Astrocyte (in vitro differentiated cells and primary cell): ENCODE measurements around the gene FAM20B. TPM values are rescaled to one million over a fixed set of nuclear protein-coding genes. Genes with fewer than 3 reads are reported as not detected.
"Not testable (repeated sequence)": the region's sequence is repeated elsewhere in the genome, so short reads cannot be mapped to it uniquely, and the experiment has no call there.

ENCODE experiments used
- DNase-seq: peaks from one replicate; pipeline ENCODE4 v3.0.0-alpha.2; 2010; ENCODE audit warnings: low read depth
- FAIRE-seq: peaks from 2 replicates; lab custom pipeline; 2011; peaks lifted over from hg19 to GRCh38; lab: Jason Lieb, UNC
- H2AFZ ChIP-seq: 2 replicates; pipeline ENCODE4 v1.6.0; 2012; ENCODE audit warnings: low read depth, low read length, inconsistent platforms
- H3K27ac ChIP-seq: 2 replicates; pipeline ENCODE4 v1.5.1; 2011; ENCODE audit warnings: low read depth, low read length, inconsistent platforms
- H3K27me3 ChIP-seq: 2 replicates; pipeline ENCODE4 v1.6.0; 2011; ENCODE audit warnings: low read length, inconsistent platforms; ENCODE audit not compliant: insufficient read depth
- H3K36me3 ChIP-seq: 2 replicates; pipeline ENCODE4 v1.5.1; 2011; ENCODE audit warnings: low read length, inconsistent platforms; ENCODE audit not compliant: insufficient read depth
- H3K4me1 ChIP-seq: 2 replicates; pipeline ENCODE4 v1.5.1; 2011; ENCODE audit warnings: low read length, inconsistent platforms; ENCODE audit not compliant: insufficient read depth
- H3K4me2 ChIP-seq: 2 replicates; pipeline ENCODE4 v1.6.0; 2012; ENCODE audit warnings: low read length, inconsistent platforms
- H3K4me3 ChIP-seq: 2 replicates; pipeline ENCODE4 v1.5.1; 2011; ENCODE audit warnings: low read depth, mild to moderate bottlenecking, low read length, inconsistent platforms; ENCODE audit not compliant: insufficient read depth
- H3K79me2 ChIP-seq: 2 replicates; pipeline ENCODE4 v1.6.0; 2012; ENCODE audit warnings: mild to moderate bottlenecking, low read length, inconsistent platforms; ENCODE audit not compliant: insufficient read depth
- H3K9ac ChIP-seq: 2 replicates; pipeline ENCODE4 v1.6.0; 2012; ENCODE audit warnings: mild to moderate bottlenecking, low read length, inconsistent platforms
- H3K9me3 ChIP-seq: 2 replicates; pipeline ENCODE4 v1.5.1; 2012; ENCODE audit warnings: low read depth, mild to moderate bottlenecking, low read length, inconsistent platforms; ENCODE audit not compliant: insufficient read depth
- H4K20me1 ChIP-seq: 2 replicates; pipeline ENCODE4 v1.6.0; 2012; ENCODE audit warnings: low read length, inconsistent platforms; ENCODE audit not compliant: insufficient read depth
- H3K27ac Mint-ChIP-seq: one replicate; pipeline ENCODE4 v1.8.0; 2021; ENCODE audit warnings: mild to moderate bottlenecking, mixed read lengths; ENCODE audit not compliant: unreplicated experiment
- H3K27me3 Mint-ChIP-seq: one replicate; pipeline ENCODE4 v1.8.0; 2021; ENCODE audit warnings: low read depth, mixed read lengths; ENCODE audit not compliant: unreplicated experiment
- H3K36me3 Mint-ChIP-seq: one replicate; pipeline ENCODE4 v1.8.0; 2021; ENCODE audit warnings: low read depth, mixed read lengths; ENCODE audit not compliant: unreplicated experiment
- H3K4me1 Mint-ChIP-seq: one replicate; pipeline ENCODE4 v1.8.0; 2021; ENCODE audit warnings: low read depth, mixed read lengths; ENCODE audit not compliant: unreplicated experiment
- H3K4me3 Mint-ChIP-seq: one replicate; pipeline ENCODE4 v1.8.0; 2021; ENCODE audit warnings: mild to moderate bottlenecking, moderate library complexity, mixed read lengths; ENCODE audit not compliant: unreplicated experiment
- H3K9me3 Mint-ChIP-seq: one replicate; pipeline ENCODE4 v1.8.0; 2021; ENCODE audit warnings: mild to moderate bottlenecking, mixed read lengths; ENCODE audit not compliant: unreplicated experiment
- CTCF ChIP-seq: IDR thresholded peaks from 2 replicates; pipeline ENCODE4 v1.5.1; 2011; ENCODE audit warnings: low read depth, mild to moderate bottlenecking, inconsistent platforms, low read length, moderate library complexity; ENCODE audit not compliant: insufficient read depth
- EZH2 ChIP-seq: IDR thresholded peaks from 2 replicates; pipeline ENCODE4 v1.6.1; 2012; ENCODE audit warnings: mild to moderate bottlenecking, low read length, inconsistent platforms; ENCODE audit not compliant: insufficient read depth
- total RNA-seq: library from RNA; stranded (reverse); gene quantifications from 2 replicates; pipeline ENCODE4 v1.2.1, GENCODE V29; 2021

FAM20B gene
- total RNA-seq, 1 donor from 2014 or later, result 34.0 TPM

DNA sequence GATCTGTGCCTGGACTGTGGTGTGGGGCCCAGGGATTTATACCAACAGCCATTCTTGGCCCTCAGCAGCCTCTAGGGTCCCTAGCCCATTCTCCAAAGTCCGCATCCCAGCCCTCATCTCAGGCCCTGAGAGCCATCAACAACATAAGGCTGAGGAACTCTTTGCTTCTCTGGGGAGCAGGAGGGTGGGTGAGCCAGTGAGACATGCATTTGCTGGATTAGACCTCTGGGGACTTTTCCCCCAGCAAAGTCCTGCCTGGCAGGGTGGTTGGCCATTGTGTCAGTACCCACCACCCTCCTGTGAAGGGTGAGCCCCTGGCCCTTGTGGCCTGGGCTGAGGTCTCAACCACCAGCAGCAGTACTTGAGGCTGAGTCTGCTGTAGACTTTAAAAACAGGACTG lies 24.2 kb upstream of the FAM20B start:
- H3K9ac ChIP-seq, result no peak overlapping the region
- no peak overlapping the region for H2AFZ ChIP-seq
- no peaks in the 10 kb centered on the region for H3K79me2 ChIP-seq
- H3K9me3 Mint-ChIP-seq, result no peaks in the 10 kb centered on the region
- no peaks in the 10 kb centered on the region for H3K4me1 ChIP-seq
- no peaks in the 10 kb centered on the region for H3K9me3 ChIP-seq
- no peak overlapping the region for H3K27ac Mint-ChIP-seq
- H3K36me3 Mint-ChIP-seq, result no peaks in the 10 kb centered on the region
- no peaks in the 10 kb centered on the region for H3K27me3 ChIP-seq
- H4K20me1 ChIP-seq, result no peaks in the 10 kb centered on the region
- H3K27ac ChIP-seq, result no peak overlapping the region
- H3K4me3 Mint-ChIP-seq, result no peak overlapping the region
- no peak for FAIRE-seq
- no peak for DNase-seq
- no peaks in the 10 kb centered on the region for H3K27me3 Mint-ChIP-seq
- H3K4me1 Mint-ChIP-seq, result no peaks in the 10 kb centered on the region
- TF ChIP-seq EZH2, result no peak
- no peak for TF ChIP-seq CTCF
- H3K4me2 ChIP-seq, result no peak overlapping the region
- H3K36me3 ChIP-seq, result no peaks in the 10 kb centered on the region
- no peak overlapping the region for H3K4me3 ChIP-seq

DNA sequence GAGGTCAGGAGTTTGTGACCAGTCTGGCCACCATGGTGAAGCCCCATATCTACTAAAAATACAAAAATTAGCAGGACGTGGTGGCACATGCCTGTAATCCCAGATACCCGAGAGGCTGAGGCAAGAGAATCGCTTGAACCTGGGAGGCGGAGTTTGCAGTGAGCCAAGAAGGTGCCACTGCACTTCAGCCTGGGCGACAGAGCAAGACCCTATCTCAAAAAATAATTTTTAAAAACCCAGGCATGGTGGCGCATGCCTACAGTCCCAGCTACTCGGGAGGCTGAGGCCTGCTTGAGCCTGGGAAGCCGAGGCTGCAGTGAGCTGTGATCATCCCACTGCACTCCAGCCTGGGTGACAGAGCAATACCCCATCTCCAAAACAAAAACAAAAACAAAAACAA lies 23.6 kb upstream of the FAM20B start:
- not testable (repeated sequence) for DNase-seq, H3K9ac ChIP-seq, H3K4me1 ChIP-seq, H3K4me3 Mint-ChIP-seq, H3K27me3 ChIP-seq, H3K4me1 Mint-ChIP-seq, H3K79me2 ChIP-seq, H3K9me3 Mint-ChIP-seq, H3K9me3 ChIP-seq, H3K4me3 ChIP-seq, H3K27ac ChIP-seq, H3K36me3 ChIP-seq, FAIRE-seq, H4K20me1 ChIP-seq, H3K27ac Mint-ChIP-seq, H3K27me3 Mint-ChIP-seq, H3K36me3 Mint-ChIP-seq
- H2AFZ ChIP-seq, result peak overlapping the region; percentile 76
- peak overlapping the region; percentile 51 for H3K4me2 ChIP-seq

- no peak overlapping the region for H3K4me3 Mint-ChIP-seq
- Histone ChIP-seq H3K4me1 (no peaks in the 10 kb centered on the region), H3K36me3 (no peaks in the 10 kb centered on the region), H3K4me2 (peak overlapping the region; percentile 51), H3K27me3 (no peaks in the 10 kb centered on the region), H3K4me3 (no peak overlapping the region), H3K27ac (no peak overlapping the region), H3K9ac (no peak overlapping the region), H2AFZ (peak overlapping the region; percentile 76), H3K79me2 (no peaks in the 10 kb centered on the region), H4K20me1 (no peaks in the 10 kb centered on the region), H3K9me3 (no peaks in the 10 kb centered on the region)
- H3K9me3 Mint-ChIP-seq, result no peaks in the 10 kb centered on the region
- DNase-seq (peak; percentile 22), FAIRE-seq (no peak)
- no peaks in the 10 kb centered on the region for H3K36me3 Mint-ChIP-seq
- peak overlapping the region; percentile 29 for H3K27ac Mint-ChIP-seq
- H3K27me3 Mint-ChIP-seq, result no peaks in the 10 kb centered on the region
- TF ChIP-seq CTCF, result peak; percentile 94
- no peak for TF ChIP-seq EZH2
- no peaks in the 10 kb centered on the region for H3K4me1 Mint-ChIP-seq
Measured at GRCh38 chr1:179002552-179003345, 22.9 kb upstream of the FAM20B start.
